NOMO-1 (cell line): ENCODE data around the gene FAM222B.
"Not testable (repeated sequence)": the region's sequence is repeated elsewhere in the genome, so short reads cannot be mapped to it uniquely, and the experiment has no call there.

Source experiments
- DNase-seq, 2 experiments: peaks; one replicate each; lab custom pipeline; 2025; ENCODE audit not compliant: unreplicated experiment in 2 of 2; lab: John Stamatoyannopoulos, UW

FAM222B gene

GRCh38 chr17:28779601-28780000 lies 63.0 kb downstream of the FAM222B start:
- DNase-seq: not testable (repeated sequence)

GRCh38 chr17:28777178-28777577 lies 65.4 kb downstream of the FAM222B start:
- DNase-seq: no peak

- no peak for DNase-seq
These were observed 68.4 kb downstream of the FAM222B start for GRCh38 chr17:28774206-28774605.

GRCh38 chr17:28773736-28774135 lies 68.9 kb downstream of the FAM222B start:
- no peak for DNase-seq

DNA sequence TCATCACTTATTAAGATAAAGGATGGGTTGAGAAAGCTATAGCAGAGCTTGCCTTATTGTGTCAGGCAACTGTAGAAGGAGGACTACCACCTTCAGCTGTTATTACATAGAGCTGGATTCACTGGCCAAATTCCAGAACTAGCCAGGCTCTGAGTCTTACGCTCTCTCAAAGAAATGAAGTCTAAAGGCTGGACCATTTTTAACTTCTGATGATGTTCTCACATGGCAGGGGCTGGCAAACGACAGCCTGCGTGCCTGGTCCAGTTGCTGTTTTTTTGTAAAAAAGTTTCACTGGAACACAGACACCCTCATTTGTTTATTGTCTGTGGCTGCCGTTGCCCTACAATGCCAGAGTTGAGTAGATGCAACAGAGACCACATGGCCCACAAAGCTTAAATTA lies 77.6 kb downstream of the FAM222B start:
- DNase-seq: no peak

- DNase-seq: peak; percentile 11 to 48
These were observed 78.8 kb downstream of the FAM222B start for GRCh38 chr17:28763804-28764266.

DNA sequence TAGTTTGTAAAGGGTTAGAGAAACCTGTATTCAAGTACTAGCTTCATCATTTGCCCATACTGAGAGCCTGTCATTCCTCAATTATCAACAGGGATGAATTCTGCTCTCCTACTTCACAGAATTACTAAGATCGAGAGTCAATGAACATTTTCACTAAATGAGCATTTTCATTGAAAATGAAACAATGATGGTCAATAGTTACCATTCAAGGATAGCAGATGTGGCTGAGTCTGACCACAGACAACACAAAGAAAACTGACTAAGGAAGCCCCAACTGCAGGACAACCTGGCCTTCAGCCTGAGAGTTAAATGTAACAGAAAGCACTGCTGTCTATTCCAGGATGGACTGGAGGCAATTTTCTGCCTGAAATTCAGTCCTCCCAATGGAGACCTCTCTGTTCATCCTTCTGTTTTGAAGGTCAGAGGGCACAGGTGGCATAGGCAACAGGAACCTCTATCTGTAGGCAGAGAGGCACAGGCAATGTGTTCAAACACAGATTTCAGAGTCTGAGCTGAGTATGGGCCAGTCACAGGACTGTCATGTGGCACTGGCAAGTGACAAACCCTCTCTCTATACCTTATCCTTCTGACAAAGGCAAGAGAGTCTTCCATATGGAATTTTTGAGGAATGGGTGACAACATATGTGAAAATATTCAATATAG lies 79.3 kb downstream of the FAM222B start:
- DNase-seq: no peak

DNA sequence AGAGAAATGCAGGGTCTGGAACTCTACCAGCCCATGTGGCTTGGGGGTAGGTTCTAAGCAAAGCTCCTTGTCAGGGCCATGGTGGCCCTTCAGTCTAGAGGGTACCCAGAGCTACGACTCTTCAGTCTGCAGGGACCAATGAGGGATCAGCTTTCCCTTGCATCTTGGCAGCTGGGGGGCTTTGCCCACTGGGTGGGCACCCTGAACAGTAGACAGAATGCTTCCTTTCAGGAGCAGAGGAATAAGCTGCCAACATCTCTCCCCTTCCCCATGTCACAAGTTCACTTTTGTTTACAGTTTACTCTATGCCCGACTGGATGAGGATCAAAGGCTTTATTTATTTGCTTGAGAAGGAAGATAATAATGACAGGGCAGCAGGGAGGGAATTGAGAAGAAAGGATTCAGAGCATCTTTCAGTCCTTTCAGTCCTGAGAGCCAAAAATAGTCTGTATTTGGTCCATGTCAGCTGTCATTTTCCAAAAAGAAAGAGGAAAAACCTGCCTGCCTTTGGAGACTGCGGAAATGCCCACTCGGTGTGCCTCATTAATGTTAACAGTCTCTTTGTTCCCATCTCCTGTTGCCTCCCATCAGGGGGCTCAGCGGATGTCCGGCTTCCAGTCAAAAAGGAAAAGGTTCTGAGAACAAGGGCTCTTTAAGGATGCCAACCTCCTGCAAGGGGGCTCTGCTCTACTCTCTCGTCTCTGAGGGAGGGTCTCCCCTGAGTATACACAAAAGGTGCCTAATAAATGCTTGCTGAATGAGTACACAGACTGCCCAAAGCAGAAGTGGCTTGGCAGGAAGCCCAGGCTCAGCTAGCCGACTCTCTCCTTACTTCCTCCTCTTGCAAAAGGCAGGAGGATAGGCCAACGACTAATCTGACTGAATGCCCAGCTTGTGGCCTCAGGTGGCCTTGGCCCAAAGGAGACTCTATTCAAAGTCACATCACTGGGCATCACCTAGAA lies 81.7 kb downstream of the FAM222B start:
- peak; percentile 52 to 62 for DNase-seq

DNA sequence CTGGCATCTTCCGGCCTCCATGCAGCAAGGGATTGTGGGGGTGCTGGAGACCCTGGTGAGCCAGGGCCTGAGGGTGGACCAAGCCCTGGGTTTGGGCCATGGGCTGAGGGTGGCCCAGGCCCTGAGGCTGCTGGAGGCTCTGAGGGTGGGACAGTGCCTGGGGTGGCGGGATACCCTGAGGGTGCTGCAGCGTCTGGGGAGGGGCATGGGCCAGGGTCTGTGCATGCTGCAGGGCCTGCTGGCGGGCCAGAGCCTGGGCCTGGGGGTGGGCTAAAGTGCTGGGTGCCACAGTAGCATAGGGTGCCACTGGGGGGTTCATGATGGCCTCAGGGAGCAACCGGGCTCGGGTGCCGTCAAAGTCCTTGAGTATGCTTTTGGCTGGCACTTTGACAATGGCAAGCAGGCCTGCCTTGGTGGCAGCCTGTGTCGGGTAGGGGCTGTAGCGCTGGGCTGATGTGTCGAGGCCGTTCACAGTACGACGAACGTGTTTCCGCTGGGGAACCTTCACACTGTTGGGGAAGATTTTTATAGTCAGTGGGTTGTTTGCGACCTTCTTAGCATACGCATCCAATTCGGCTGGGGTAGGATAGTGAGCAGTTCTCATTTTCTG lies 83.2 kb downstream of the FAM222B start:
- DNase-seq: no peak

GRCh38 chr17:28758411-28759121 lies 84.0 kb downstream of the FAM222B start:
- no peak for DNase-seq

DNA sequence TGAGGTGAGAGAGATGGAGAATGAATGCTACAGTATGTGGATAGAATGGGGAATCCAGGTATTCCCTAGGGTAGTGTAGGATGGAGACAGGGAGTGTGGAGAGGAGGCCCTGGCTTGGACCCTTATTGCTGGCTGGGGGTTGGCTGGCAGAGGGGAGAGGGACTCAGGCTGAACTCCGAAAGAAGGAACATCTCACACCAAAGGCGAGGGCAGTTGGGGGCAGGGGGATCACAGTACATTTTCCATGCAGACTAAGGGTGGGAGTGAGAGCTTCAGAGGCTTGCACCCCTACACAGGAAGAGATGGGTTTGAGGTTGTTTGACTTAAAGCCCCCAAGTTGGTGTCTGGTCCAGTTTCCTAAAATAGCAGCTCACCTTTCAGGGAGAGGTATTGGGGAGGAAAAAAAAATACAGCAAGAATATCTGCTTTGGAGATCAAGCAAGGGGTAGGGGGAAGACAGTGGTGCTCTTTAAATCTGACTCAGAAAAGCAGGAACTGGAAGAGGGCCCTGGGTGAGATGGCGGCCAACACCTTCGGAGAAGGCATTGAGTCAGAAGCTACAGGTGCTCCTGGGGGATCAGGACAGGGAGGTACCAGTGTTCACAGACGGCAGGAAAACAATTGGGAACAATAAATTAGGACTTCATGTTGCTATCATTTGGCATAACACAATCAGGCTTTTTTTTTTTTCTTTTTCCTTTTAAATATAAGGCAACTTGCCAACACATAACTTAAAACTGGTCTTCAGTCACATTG lies 86.4 kb downstream of the FAM222B start:
- no peak for DNase-seq

GRCh38 chr17:28755486-28755885 lies 87.1 kb downstream of the FAM222B start:
- DNase-seq: no peak

DNA sequence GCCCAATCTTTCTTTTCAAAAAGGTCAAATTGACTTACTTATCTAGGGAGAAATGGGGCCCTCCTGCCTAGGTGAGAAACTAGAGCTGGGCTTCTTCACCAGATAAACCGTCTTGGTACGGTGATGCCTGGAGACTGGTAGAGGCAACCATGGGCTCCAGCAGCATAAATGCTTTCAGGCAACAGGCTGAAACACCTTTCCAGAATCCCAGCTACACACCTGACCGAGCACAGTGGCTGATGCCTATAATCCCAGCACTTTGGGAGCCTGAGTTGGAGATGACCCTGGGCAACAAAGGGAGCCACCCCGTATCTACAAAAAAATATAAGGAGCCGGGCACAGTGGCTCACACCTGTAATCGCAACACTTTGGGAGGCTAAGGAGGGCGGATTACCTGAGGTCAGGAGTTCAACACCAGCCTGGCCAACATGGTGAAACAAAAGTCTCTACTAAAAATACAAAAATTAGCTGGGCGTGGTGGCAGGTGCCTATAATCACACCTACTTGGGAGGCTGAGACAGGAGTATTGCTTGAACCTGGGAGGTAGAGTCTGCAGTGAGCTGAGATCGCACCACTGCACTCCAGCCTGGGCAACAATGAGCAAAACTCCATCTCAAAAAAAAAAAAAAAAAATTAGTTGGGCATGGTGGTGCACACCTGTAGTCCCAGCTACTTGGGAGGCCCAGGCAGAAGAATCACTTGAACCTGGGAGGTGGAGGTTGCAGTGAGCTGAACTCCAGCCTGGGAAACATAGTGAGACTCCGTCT lies 90.8 kb downstream of the FAM222B start:
- no peak for DNase-seq

GRCh38 chr17:28750178-28751047 lies 92.2 kb downstream of the FAM222B start:
- DNase-seq: peak; percentile 81 to 88

DNA sequence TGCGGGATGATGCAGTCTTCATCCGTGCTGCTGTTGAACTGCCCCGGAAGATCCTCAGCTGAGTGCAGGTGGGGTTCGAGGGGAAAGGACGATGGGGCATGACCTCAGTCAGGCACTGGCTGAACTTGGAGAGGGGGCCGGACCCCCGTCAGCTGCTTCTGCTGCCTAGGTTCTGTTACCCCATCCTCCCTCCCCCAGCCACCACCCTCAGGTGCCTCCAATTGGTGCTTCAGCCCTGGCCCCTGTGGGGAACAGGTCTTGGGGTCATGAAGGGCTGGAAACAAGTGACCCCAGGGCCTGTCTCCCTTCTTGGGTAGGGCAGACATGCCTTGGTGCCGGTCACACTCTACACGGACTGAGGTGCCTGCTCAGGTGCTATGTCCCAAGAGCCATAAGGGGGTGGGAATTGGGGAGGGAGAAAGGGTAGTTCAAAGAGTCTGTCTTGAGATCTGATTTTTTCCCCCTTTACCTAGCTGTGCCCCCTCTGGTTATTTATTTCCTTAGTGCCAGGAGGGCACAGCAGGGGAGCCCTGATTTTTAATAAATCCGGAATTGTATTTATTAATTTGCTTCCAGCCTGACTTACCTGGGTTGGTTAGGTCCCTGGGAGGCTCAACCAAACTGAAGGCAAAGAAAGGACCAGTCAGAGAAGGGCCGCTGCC lies 92.9 kb downstream of the FAM222B start:
- DNase-seq: no peak

DNA sequence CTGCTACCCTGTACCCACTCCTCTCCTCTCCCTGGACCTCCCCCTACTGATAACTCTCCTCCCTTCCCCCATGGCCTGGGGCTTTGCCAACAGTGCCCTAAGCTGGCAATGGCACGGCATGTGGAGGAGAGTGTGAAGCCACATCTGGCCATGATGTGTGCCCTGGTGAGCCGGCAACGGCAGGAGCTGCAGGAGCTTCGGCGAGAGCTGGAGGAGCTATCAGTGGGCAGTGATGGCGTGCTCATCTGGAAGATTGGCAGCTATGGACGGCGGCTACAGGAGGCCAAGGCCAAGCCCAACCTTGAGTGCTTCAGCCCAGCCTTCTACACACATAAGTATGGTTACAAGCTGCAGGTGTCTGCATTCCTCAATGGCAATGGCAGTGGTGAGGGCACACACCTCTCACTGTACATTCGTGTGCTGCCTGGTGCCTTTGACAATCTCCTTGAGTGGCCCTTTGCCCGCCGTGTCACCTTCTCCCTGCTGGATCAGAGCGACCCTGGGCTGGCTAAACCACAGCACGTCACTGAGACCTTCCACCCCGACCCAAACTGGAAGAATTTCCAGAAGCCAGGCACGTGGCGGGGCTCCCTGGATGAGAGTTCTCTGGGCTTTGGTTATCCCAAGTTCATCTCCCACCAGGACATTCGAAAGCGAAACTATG lies 93.6 kb downstream of the FAM222B start:
- no peak for DNase-seq
